ENCODE results near the gene DDIT4. TPM values are rescaled to one million over a fixed set of nuclear protein-coding genes. Genes with fewer than 3 reads are reported as not detected.

The DDIT4 gene
- total and polyA plus RNA-seq, 2 of the 8 experiments (the other 6 are each of a cell fraction or from before 2014, with no cell fraction given) = 47.4 to 108 TPM

- H3K4me3 ChIP-seq (ENCODE audit: extremely low read depth in 1 of 4, insufficient read depth in 2 of 4, low read depth in 3 of 4, low read length in 4 of 4) = no peak overlapping the region
- no peaks in the 10 kb centered on the region; a peak in 1 of 4 replicates for H3K9me3 ChIP-seq (ENCODE audit: insufficient read depth in 2 of 2, low read depth in 1 of 2, low read length in 1 of 2)
- H2AK5ac ChIP-seq (ENCODE audit: low read depth, low read length) = no peak overlapping the region
- no peak overlapping the region for H4K91ac ChIP-seq (replicated peaks; ENCODE audit: insufficient read length, low read length)
- no peak overlapping the region for H3K23ac ChIP-seq (ENCODE audit: insufficient read length)
- H2BK20ac ChIP-seq (ENCODE audit: low read length) = peak overlapping the region; percentile 55; the same call in 1 of the 2 replicates
- no peaks in the 10 kb centered on the region for H3K23me2 ChIP-seq (ENCODE audit: low read depth, low read length)
- no peak overlapping the region for H4K8ac ChIP-seq (ENCODE audit: extremely low read depth, insufficient read depth, low read length)
- no peak overlapping the region for H2BK5ac ChIP-seq (ENCODE audit: low read depth, low read length)
- no peak overlapping the region for H3K4ac ChIP-seq (replicated peaks; ENCODE audit: insufficient read length, low read depth, low read length)
- no peak overlapping the region for H3K18ac ChIP-seq (ENCODE audit: extremely low read depth, low read length)
- no peak overlapping the region for H3K9ac ChIP-seq (replicated peaks in 1 of 4; ENCODE audit: extremely low read depth in 1 of 4, low read depth in 3 of 4, low read length in 3 of 4)
- POLR2A ChIA-PET (ENCODE audit: partially characterized antibody) = interaction anchor here (0.6 to 39.2 kb wide), 11 partner anchors 10 to 87 kb away, joined by 3 to 895 read pairs (median 4); partner anchors contain the start of genes ANAPC16, ASCC1 and DDIT4
- H2BK12ac ChIP-seq (ENCODE audit: low read depth, low read length) = no peak overlapping the region
- H3K79me1 ChIP-seq (ENCODE audit: low read depth, low read length) = no peaks in the 10 kb centered on the region
- no peaks in the 10 kb centered on the region for H3K79me2 ChIP-seq (ENCODE audit: control insufficient read depth in 1 of 2, insufficient read depth in 2 of 2, low read length in 2 of 2)
- H3K36me3 ChIP-seq (ENCODE audit: control insufficient read depth in 2 of 4, insufficient read depth in 4 of 4, low read length in 3 of 4) = no peaks in the 10 kb centered on the region
- peaks cover 0 to 1% (median under 1%) of the 10 kb centered on the region in 4 experiments; a peak in 3 of 7 replicates for H3K4me1 ChIP-seq (replicated peaks in 1 of 4; ENCODE audit: control insufficient read depth in 3 of 4, insufficient read depth in 4 of 4, low read length in 3 of 4)
- H2BK15ac ChIP-seq (ENCODE audit: low read length) = peak overlapping the region; percentile 65; the same call in 1 of the 2 replicates
- no peak overlapping the region for H4K5ac ChIP-seq (ENCODE audit: insufficient read length, low read depth, low read length)
- FAIRE-seq (no peak), DNase-seq (ENCODE audit: low read depth in 1 of 2, low spot score in 2 of 2) (no peak)
- no peak overlapping the region for H2BK120ac ChIP-seq (replicated peaks; ENCODE audit: low read depth, low read length)
- no peak for TF ChIP-seq HDAC2 (IDR thresholded peaks at IDR 0.05; ENCODE audit: borderline replicate concordance in 1 of 2, low read depth in 2 of 2, low read length in 2 of 2)
- TF ChIP-seq CHD2 (IDR thresholded peaks at IDR 0.05; ENCODE audit: low read length) = no peak
- H4K20me1 ChIP-seq (replicated peaks in 1 of 2; ENCODE audit: control insufficient read depth in 1 of 2, insufficient read depth in 2 of 2, low read length in 2 of 2) = no peaks in the 10 kb centered on the region
- no peaks in the 10 kb centered on the region for H3K27me3 ChIP-seq (replicated peaks in 1 of 4; ENCODE audit: control insufficient read depth in 3 of 4, extremely low read depth in 1 of 4, insufficient read depth in 3 of 4, low read length in 3 of 4)
- no peak overlapping the region for H3K56ac ChIP-seq (replicated peaks; ENCODE audit: insufficient read length, low read depth, low read length)
- H3K14ac ChIP-seq (ENCODE audit: insufficient read length) = no peak overlapping the region
- H3K27ac ChIP-seq (ENCODE audit: low read depth, low read length) = no peak overlapping the region
- H3K4me2 ChIP-seq (ENCODE audit: insufficient read depth in 1 of 2, low read depth in 2 of 2, low read length in 2 of 2) = no peak overlapping the region
- CTCF ChIA-PET (ENCODE audit: partially characterized antibody) = interaction anchor here (0.6 to 2.8 kb wide), 14 partner anchors 10 to 192 kb away, joined by 3 to 22 read pairs (median 4); no protein-coding TSS in a partner anchor
- WGBS, 2 experiments (ENCODE audit: extremely low coverage in 1 of 2, insufficient coverage in 1 of 2, insufficient read length in 1 of 2, insufficient replicate concordance in 2 of 2, low coverage in 1 of 2, low lambda C conversion rate in 2 of 2, missing lambda C conversion rate in 1 of 2) = 96% methylated on average over 8 of the region's 8 CpGs; no CpG with 5 or more reads in 1 of the 2 experiments
- H2AFZ ChIP-seq (ENCODE audit: low read length) = no peak overlapping the region
Measured at GRCh38 chr10:72303424-72304128, 29.9 kb downstream of the DDIT4 start.

All from H1 (cell line).